Lung (tissue), 12 donors: Measurements from ENCODE around the gene LRP1B. TPM values are rescaled to one million over a fixed set of nuclear protein-coding genes. Genes with fewer than 3 reads are reported as not detected.

Experiments
- ATAC-seq: fragments of 200-7000 bp; cut with Tn5 transposase; one replicate; pipeline ENCODE4 v1.9.1; 2020; ENCODE audit warnings: moderate number of reproducible peaks; ENCODE audit not compliant: insufficient read depth, low FRiP score
- DNase-seq, 3 donors: peaks; one replicate each; pipeline ENCODE4 v3.0.0-alpha.2; 2013 to 2017
- H3K27ac ChIP-seq, 2 donors: one replicate each; pipeline ENCODE4 v1.5.1; 2013; ENCODE audit warnings: mild to moderate bottlenecking in 2 of 2, moderate library complexity in 2 of 2, control low read depth in 1 of 2, inconsistent platforms in 1 of 2, low read depth in 1 of 2, low read length in 1 of 2
- H3K27me3 ChIP-seq, 3 donors: one replicate each; pipeline ENCODE4 v1.5.1; 2013; ENCODE audit warnings: low read length in 2 of 3; ENCODE audit not compliant: control insufficient read depth in 3 of 3, insufficient read depth in 3 of 3
- H3K36me3 ChIP-seq, 4 donors: one replicate each; pipeline ENCODE4 v1.5.1; 2013; ENCODE audit warnings: low read length in 4 of 4, mild to moderate bottlenecking in 1 of 4, moderate library complexity in 1 of 4; ENCODE audit not compliant: control insufficient read depth in 4 of 4, insufficient read depth in 4 of 4
- H3K4me1 ChIP-seq, 5 donors: one replicate each; pipeline ENCODE4 v1.5.1; 2013; ENCODE audit warnings: low read length in 5 of 5, mild to moderate bottlenecking in 2 of 5, moderate library complexity in 1 of 5; ENCODE audit not compliant: control insufficient read depth in 5 of 5, insufficient read depth in 5 of 5
- H3K4me3 ChIP-seq: one replicate; pipeline ENCODE4 v1.5.1; 2013; ENCODE audit warnings: mild to moderate bottlenecking, control low read depth, moderate library complexity
- H3K9ac ChIP-seq, 2 donors: one replicate each; pipeline ENCODE4 v1.5.1; 2013; ENCODE audit warnings: low read length in 2 of 2, control low read depth in 1 of 2; ENCODE audit not compliant: insufficient read depth in 1 of 2
- H3K9me3 ChIP-seq, 4 donors: one replicate each; pipeline ENCODE4 v1.5.1; 2013; ENCODE audit warnings: low read length in 3 of 4, mild to moderate bottlenecking in 1 of 4, moderate library complexity in 1 of 4; ENCODE audit not compliant: control insufficient read depth in 4 of 4, insufficient read depth in 3 of 4
- CTCF ChIP-seq: IDR thresholded peaks from 2 replicates; pipeline ENCODE4 v1.5.1; 2012; ENCODE audit warnings: mild to moderate bottlenecking; ENCODE audit errors: control extremely low read depth, extremely low read depth
- WGBS, 2 donors: extraction: QIAGEN DNeasy Blood & Tissue Kit; methylation state at CpG; one replicate each; pipeline ENCODE4 v1.1.7; 2013; 5-methylcytosine and 5-hydroxymethylcytosine counted together
- polyA plus RNA-seq, 2 donors: library from polyadenylated mRNA; stranded (reverse); fragments of 200-250 nt; gene quantifications; one replicate each; pipeline ENCODE4 v1.2.1, GENCODE V29; 2013
- total RNA-seq, 2 donors: library from RNA; depleted of rRNA in 1 of 2; stranded (reverse); fragments of >200 nt in 1 of 2; gene quantifications; one replicate each; pipeline ENCODE4 v1.2.1, GENCODE V29; 2014 to 2021
- donor health status: control.
- donor health status: control.
- donor health status: Bipolar disorder and iron deficiency.
- donor health status: healthy.
- donor health status: DM: yes; HTN: yes; CAD: no.

Gene LRP1B
- total and polyA plus RNA-seq, 4 donors = 0.01 to 6.5 (median 0.16) TPM

- DNase-seq (no peak), ATAC-seq (no peak)
- WGBS, 2 donors = 96 to 99% methylated on average over 1 of the region's 1 CpG
- no peaks in the 10 kb centered on the region for H3K36me3 ChIP-seq
- no peak overlapping the region for H3K4me3 ChIP-seq
- H3K4me1 ChIP-seq = no peaks in the 10 kb centered on the region
- H3K27ac ChIP-seq = no peak overlapping the region
- H3K27me3 ChIP-seq = no peaks in the 10 kb centered on the region
- no peaks in the 10 kb centered on the region for H3K9me3 ChIP-seq
- no peak overlapping the region for H3K9ac ChIP-seq
- TF ChIP-seq CTCF = no peak
Measured at GRCh38 chr2:140876015-140876414, 1254.8 kb downstream of the LRP1B start.

GRCh38 chr2:140873915-140874531, 1256.8 kb downstream of the LRP1B start:
- peaks cover 0 to 2% (median 0%) of the 10 kb centered on the region in 4 donors for H3K9me3 ChIP-seq

GRCh38 chr2:140869925-140870324, 1260.9 kb downstream of the LRP1B start:
- no peak overlapping the region for H3K9ac ChIP-seq
- H3K36me3 ChIP-seq = no peaks in the 10 kb centered on the region
- no peaks in the 10 kb centered on the region for H3K27me3 ChIP-seq
- ATAC-seq (no peak), DNase-seq (no peak)
- no peak overlapping the region for H3K27ac ChIP-seq
- no peak for TF ChIP-seq CTCF
- H3K9me3 ChIP-seq = peaks cover 0 to 3% (median 0%) of the 10 kb centered on the region in 4 donors
- H3K4me3 ChIP-seq = no peak overlapping the region
- no peaks in the 10 kb centered on the region for H3K4me1 ChIP-seq

More at GRCh38 chr2:140873915-140874531, 1256.8 kb downstream of the LRP1B start:
- no peaks in the 10 kb centered on the region for H3K36me3 ChIP-seq
- H3K4me3 ChIP-seq = no peak overlapping the region
- DNase-seq = no peak
- H3K9ac ChIP-seq = no peak overlapping the region
- no peak for ATAC-seq
- TF ChIP-seq CTCF = no peak
- no peak overlapping the region for H3K27ac ChIP-seq
- H3K4me1 ChIP-seq = no peaks in the 10 kb centered on the region
- H3K27me3 ChIP-seq = no peaks in the 10 kb centered on the region

- H3K4me1 ChIP-seq = no peaks in the 10 kb centered on the region
- TF ChIP-seq CTCF = no peak
- peaks cover 0 to 3% (median 0%) of the 10 kb centered on the region in 4 donors for H3K9me3 ChIP-seq
- no peak overlapping the region for H3K4me3 ChIP-seq
- WGBS, 2 donors = 87 to 90% methylated on average over 3 of the region's 3 CpGs
- no peaks in the 10 kb centered on the region for H3K36me3 ChIP-seq
- no peak overlapping the region for H3K27ac ChIP-seq
- ATAC-seq = no peak
- H3K27me3 ChIP-seq = no peaks in the 10 kb centered on the region
- DNase-seq = no peak
- H3K9ac ChIP-seq = no peak overlapping the region
Measured at GRCh38 chr2:140869107-140869506, 1261.7 kb downstream of the LRP1B start.
